GM23338 (cell line): ENCODE data around the gene TMA7. TPM values are rescaled to one million over a fixed set of nuclear protein-coding genes. Genes with fewer than 3 reads are reported as not detected.
A peak's percentile ranks its signal among the peaks of the same experiment; 100 is the strongest.
"Not testable (repeated sequence)": the region's sequence is repeated elsewhere in the genome, so short reads cannot be mapped to it uniquely, and the experiment has no call there.

Experiments used
- ATAC-seq: fragments of 200-7000 bp; cut with Tn5 transposase; 3 replicates; pipeline ENCODE4 v1.9.1; 2020
- DNase-seq: peaks from one replicate; pipeline ENCODE4 v3.0.0-alpha.2; 2015; ENCODE audit warnings: low spot score
- H2AFZ ChIP-seq: fragments of 200-600 bp; sonication (generic); 2 replicates; pipeline ENCODE4 v1.8.0; 2016; ENCODE audit warnings: antibody characterized with exemption, mild to moderate bottlenecking, moderate library complexity
- H3F3A ChIP-seq: fragments of 200-600 bp; sonication (generic); replicated peaks from 2 replicates; pipeline ENCODE4 v1.8.0; 2017; ENCODE audit warnings: antibody characterized with exemption, mixed run types, low read depth
- H3K27ac ChIP-seq: fragments of 200-600 bp; sonication (generic); 2 replicates; pipeline ENCODE4 v1.6.1; 2016; ENCODE audit warnings: low read depth
- H3K27me3 ChIP-seq: fragments of 200-600 bp; sonication (generic); 2 replicates; pipeline ENCODE4 v1.8.0; 2016; ENCODE audit warnings: mild to moderate bottlenecking, mixed run types, moderate library complexity; ENCODE audit not compliant: insufficient read depth
- H3K36me3 ChIP-seq: fragments of 200-600 bp; sonication (generic); 2 replicates; pipeline ENCODE4 v1.8.0; 2016; ENCODE audit warnings: mild to moderate bottlenecking; ENCODE audit not compliant: insufficient read depth
- H3K4me1 ChIP-seq: fragments of 200-600 bp; sonication (generic); 2 replicates; pipeline ENCODE4 v1.8.0; 2016; ENCODE audit warnings: mild to moderate bottlenecking, moderate library complexity; ENCODE audit not compliant: insufficient read depth
- H3K4me2 ChIP-seq: fragments of 200-600 bp; sonication (generic); 2 replicates; pipeline ENCODE4 v1.7.1; 2017; ENCODE audit warnings: mixed run types
- H3K4me3 ChIP-seq: fragments of 200-600 bp; sonication (generic); 2 replicates; pipeline ENCODE4 v1.6.1; 2016; ENCODE audit warnings: mixed run types
- H3K79me2 ChIP-seq: fragments of 200-600 bp; sonication (generic); replicated peaks from 2 replicates; pipeline ENCODE4 v1.8.0; 2017; ENCODE audit warnings: mild to moderate bottlenecking; ENCODE audit not compliant: insufficient read depth
- H3K9me2 ChIP-seq: fragments of 200-600 bp; sonication (generic); 2 replicates; pipeline ENCODE4 v1.8.0; 2017; ENCODE audit not compliant: insufficient read depth
- H4K20me1 ChIP-seq: fragments of 200-600 bp; sonication (generic); replicated peaks from 2 replicates; pipeline ENCODE4 v1.8.0; 2017; ENCODE audit warnings: mild to moderate bottlenecking; ENCODE audit not compliant: insufficient read depth
- H3K27ac Mint-ChIP-seq: 2 replicates; pipeline ENCODE4 v1.8.0; 2020; ENCODE audit warnings: inconsistent platforms, mild to moderate bottlenecking, moderate library complexity, mixed read lengths
- H3K27me3 Mint-ChIP-seq: 3 replicates; pipeline ENCODE4 v1.8.0; 2022; ENCODE audit warnings: low read depth, mild to moderate bottlenecking, moderate library complexity, mixed read lengths, inconsistent platforms; ENCODE audit not compliant: insufficient read depth, poor library complexity
- H3K36me3 Mint-ChIP-seq: 3 replicates; pipeline ENCODE4 v1.8.0; 2021; ENCODE audit warnings: low read depth, mild to moderate bottlenecking, inconsistent platforms, moderate library complexity, mixed read lengths
- H3K4me1 Mint-ChIP-seq: 3 replicates; pipeline ENCODE4 v1.8.0; 2020; ENCODE audit warnings: mild to moderate bottlenecking, inconsistent platforms, mixed read lengths
- H3K4me3 Mint-ChIP-seq: 3 replicates; pipeline ENCODE4 v1.8.0; 2021; ENCODE audit warnings: moderate library complexity, mild to moderate bottlenecking, inconsistent platforms, mixed read lengths
- H3K9me3 Mint-ChIP-seq: 3 replicates; pipeline ENCODE4 v1.8.0; 2020; ENCODE audit warnings: moderate library complexity, mild to moderate bottlenecking, inconsistent platforms, mixed read lengths
- EZH2 ChIP-seq: fragments of 200-600 bp; sonication (generic); IDR thresholded peaks from one replicate; pipeline ENCODE4 v1.8.0; 2017; ENCODE audit warnings: antibody characterized with exemption, mild to moderate bottlenecking, low read depth; ENCODE audit not compliant: unreplicated experiment
- EZH2phosphoT487 ChIP-seq: fragments of 200-600 bp; sonication (generic); IDR thresholded peaks from one replicate; pipeline ENCODE4 v1.8.1; 2018; ENCODE audit warnings: antibody characterized with exemption; ENCODE audit not compliant: unreplicated experiment
- POLR2AphosphoS5 ChIP-seq: IDR thresholded peaks from 2 replicates; pipeline ENCODE4 v1.6.1; 2016; ENCODE audit warnings: antibody characterized with exemption, low read depth
- STAT1 ChIP-seq: IDR thresholded peaks from one replicate; pipeline ENCODE4 v1.6.1; 2016; ENCODE audit warnings: antibody characterized with exemption; ENCODE audit not compliant: unreplicated experiment
- ZNF331 ChIP-seq: fragments of 250-450 bp; sonication (Bioruptor Pico); IDR thresholded peaks from 2 replicates; pipeline ENCODE4 v1.5.0; 2020; ENCODE audit warnings: low read depth, mild to moderate bottlenecking, moderate library complexity
- polyA plus RNA-seq: library from polyadenylated mRNA; unstranded; fragments of >200 nt; fragmentation: Nextera tagmentation; extraction: Ambion mirVana; gene quantifications from 2 replicates; pipeline ENCODE4 v1.2.1, GENCODE V29; 2016
- total RNA-seq: library from RNA; depleted of rRNA; stranded (reverse); fragments of >200 nt; shearing (Covaris generic); gene quantifications from 2 replicates; pipeline ENCODE4 v1.2.3, GENCODE V29; 2014
- TF ChIP-seq, protein P1 (sequence below): IDR thresholded peaks from 2 replicates; pipeline ENCODE4 v1.6.1; 2016; ENCODE audit warnings: antibody characterized with exemption
- TF ChIP-seq, protein P2 (sequence below): IDR thresholded peaks from one replicate; pipeline ENCODE4 v1.6.1; 2018; ENCODE audit warnings: antibody characterized with exemption; ENCODE audit not compliant: unreplicated experiment

Gene TMA7
- total and polyA plus RNA-seq, 2 experiments from 2014 or later: 419 to 2,089 TPM

DNA sequence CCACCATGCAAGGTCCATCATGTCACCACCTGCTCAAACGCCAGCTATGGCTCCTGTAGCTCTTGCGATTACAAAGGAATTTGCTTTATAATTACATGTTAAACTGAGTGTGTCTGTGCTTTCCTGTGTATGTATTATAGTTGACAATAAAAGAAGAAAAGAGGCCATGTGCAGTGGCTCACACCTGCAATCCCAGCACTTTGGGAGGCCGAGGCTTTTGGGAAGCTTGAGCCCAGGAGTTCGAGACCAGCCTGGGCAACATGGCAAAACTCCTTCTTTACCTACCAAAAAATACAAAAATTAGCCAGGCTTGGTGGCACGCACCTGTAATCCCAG lies 33.5 kb downstream of the TMA7 start:
- Histone ChIP-seq H3K27ac (peak overlapping the region; percentile 98), H3K27me3 (no peaks in the 10 kb centered on the region), H3K36me3 (no peaks in the 10 kb centered on the region), H3F3A (peaks cover 10% of the 10 kb centered on the region; the same call in 1 of the 2 replicates), H2AFZ (no peak overlapping the region), H3K9me2 (no peaks in the 10 kb centered on the region), H3K4me2 (peak overlapping the region; percentile 78; the same call in 1 of the 2 replicates), H4K20me1 (no peaks in the 10 kb centered on the region), H3K79me2 (peaks cover 24% of the 10 kb centered on the region), H3K4me3 (peak overlapping the region; percentile 60), H3K4me1 (peaks cover 26% of the 10 kb centered on the region)
- ATAC-seq: no peak
- Mint-ChIP-seq H3K27me3 (peaks cover 28% of the 10 kb centered on the region), H3K36me3 (peaks cover 21% of the 10 kb centered on the region), H3K9me3 (peaks cover 4% of the 10 kb centered on the region), H3K4me3 (peak overlapping the region; percentile 91), H3K4me1 (peaks cover 33% of the 10 kb centered on the region), H3K27ac (peak overlapping the region; percentile 99)
- 0 out of 2 replicates have a peak, but pooled peaks have one; percentile 2 for TF ChIP-seq POLR2AphosphoS5
- TF ChIP-seq, protein P1, sequence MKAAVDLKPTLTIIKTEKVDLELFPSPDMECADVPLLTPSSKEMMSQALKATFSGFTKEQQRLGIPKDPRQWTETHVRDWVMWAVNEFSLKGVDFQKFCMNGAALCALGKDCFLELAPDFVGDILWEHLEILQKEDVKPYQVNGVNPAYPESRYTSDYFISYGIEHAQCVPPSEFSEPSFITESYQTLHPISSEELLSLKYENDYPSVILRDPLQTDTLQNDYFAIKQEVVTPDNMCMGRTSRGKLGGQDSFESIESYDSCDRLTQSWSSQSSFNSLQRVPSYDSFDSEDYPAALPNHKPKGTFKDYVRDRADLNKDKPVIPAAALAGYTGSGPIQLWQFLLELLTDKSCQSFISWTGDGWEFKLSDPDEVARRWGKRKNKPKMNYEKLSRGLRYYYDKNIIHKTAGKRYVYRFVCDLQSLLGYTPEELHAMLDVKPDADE: no peak
- no peak for TF ChIP-seq EZH2phosphoT487
- TF ChIP-seq STAT1: no peak
- DNase-seq: no peak

DNA sequence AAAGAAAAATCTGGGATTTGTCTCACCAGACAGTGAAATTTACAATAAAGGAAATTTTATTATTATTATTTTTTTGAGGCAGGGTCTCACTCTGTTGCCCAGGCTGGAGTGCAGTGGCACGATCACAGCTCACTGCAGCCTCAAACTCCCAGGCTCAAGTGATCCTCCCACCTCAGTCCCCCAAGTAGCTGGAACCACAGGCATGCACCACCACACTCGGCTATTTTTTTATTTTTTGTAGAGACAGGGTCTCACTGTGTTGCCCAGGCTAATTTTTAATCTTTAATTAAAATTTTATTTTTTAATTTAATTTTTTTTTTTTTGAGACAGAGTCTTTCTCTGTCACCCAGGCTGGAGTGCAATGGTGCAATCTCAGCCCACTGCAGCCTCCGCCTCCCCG lies 34.0 kb downstream of the TMA7 start:
- not testable (repeated sequence) for H3K27ac Mint-ChIP-seq, H4K20me1 ChIP-seq, H3K27me3 ChIP-seq, H3K9me3 Mint-ChIP-seq, ATAC-seq, H3K4me3 Mint-ChIP-seq, H3F3A ChIP-seq, DNase-seq, H3K36me3 ChIP-seq, H3K9me2 ChIP-seq, H3K4me3 ChIP-seq, H2AFZ ChIP-seq
- Mint-ChIP-seq H3K36me3 (peaks cover 17% of the 10 kb centered on the region), H3K4me1 (peaks cover 38% of the 10 kb centered on the region), H3K27me3 (peaks cover 25% of the 10 kb centered on the region)
- Histone ChIP-seq H3K79me2 (peaks cover 24% of the 10 kb centered on the region), H3K4me1 (peaks cover 26% of the 10 kb centered on the region), H3K27ac (peak overlapping the region; percentile 98), H3K4me2 (peak overlapping the region; percentile 78; the same call in 1 of the 2 replicates)

DNA sequence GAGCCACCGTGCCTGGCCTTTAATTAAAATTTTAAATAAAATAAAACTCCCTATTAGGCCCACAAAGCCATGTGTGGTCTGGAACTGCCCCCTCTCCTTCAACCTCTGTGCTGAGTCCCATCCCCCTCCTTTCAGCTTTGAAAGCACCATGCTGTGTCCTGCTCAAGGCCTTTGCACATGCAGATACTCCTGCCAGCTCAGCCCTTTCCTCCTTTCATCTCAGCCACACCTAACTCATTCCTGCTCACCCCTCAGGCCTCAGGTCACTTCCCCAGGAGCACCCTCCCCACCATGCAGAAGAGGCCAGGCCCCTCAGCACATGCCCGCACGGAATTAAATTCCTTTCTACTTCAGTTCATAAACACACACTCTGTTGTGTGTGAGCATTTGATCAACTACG lies 34.6 kb downstream of the TMA7 start:
- Histone ChIP-seq H3K9me2 (no peaks in the 10 kb centered on the region), H3K27ac (peak overlapping the region; percentile 98), H4K20me1 (no peaks in the 10 kb centered on the region), H3K4me2 (peak overlapping the region; percentile 66), H3K4me1 (peaks cover 26% of the 10 kb centered on the region), H3K27me3 (no peaks in the 10 kb centered on the region), H3K36me3 (no peaks in the 10 kb centered on the region; the same call in 1 of the 2 replicates), H3K4me3 (peak overlapping the region; percentile 32), H3K79me2 (peaks cover 24% of the 10 kb centered on the region), H3F3A (peaks cover 10% of the 10 kb centered on the region; the same call in 1 of the 2 replicates), H2AFZ (no peak overlapping the region)
- Mint-ChIP-seq H3K9me3 (peaks cover 4% of the 10 kb centered on the region), H3K27me3 (peaks cover 25% of the 10 kb centered on the region), H3K4me3 (peak overlapping the region; percentile 47), H3K27ac (peak overlapping the region; percentile 95), H3K4me1 (peaks cover 41% of the 10 kb centered on the region), H3K36me3 (peaks cover 13% of the 10 kb centered on the region)
- DNase-seq (peak; percentile 98), ATAC-seq (peak; percentile 79)
- TF ChIP-seq, protein P2, sequence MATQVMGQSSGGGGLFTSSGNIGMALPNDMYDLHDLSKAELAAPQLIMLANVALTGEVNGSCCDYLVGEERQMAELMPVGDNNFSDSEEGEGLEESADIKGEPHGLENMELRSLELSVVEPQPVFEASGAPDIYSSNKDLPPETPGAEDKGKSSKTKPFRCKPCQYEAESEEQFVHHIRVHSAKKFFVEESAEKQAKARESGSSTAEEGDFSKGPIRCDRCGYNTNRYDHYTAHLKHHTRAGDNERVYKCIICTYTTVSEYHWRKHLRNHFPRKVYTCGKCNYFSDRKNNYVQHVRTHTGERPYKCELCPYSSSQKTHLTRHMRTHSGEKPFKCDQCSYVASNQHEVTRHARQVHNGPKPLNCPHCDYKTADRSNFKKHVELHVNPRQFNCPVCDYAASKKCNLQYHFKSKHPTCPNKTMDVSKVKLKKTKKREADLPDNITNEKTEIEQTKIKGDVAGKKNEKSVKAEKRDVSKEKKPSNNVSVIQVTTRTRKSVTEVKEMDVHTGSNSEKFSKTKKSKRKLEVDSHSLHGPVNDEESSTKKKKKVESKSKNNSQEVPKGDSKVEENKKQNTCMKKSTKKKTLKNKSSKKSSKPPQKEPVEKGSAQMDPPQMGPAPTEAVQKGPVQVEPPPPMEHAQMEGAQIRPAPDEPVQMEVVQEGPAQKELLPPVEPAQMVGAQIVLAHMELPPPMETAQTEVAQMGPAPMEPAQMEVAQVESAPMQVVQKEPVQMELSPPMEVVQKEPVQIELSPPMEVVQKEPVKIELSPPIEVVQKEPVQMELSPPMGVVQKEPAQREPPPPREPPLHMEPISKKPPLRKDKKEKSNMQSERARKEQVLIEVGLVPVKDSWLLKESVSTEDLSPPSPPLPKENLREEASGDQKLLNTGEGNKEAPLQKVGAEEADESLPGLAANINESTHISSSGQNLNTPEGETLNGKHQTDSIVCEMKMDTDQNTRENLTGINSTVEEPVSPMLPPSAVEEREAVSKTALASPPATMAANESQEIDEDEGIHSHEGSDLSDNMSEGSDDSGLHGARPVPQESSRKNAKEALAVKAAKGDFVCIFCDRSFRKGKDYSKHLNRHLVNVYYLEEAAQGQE: no peak
- TF ChIP-seq ZNF331 (CRISPR knock-in tag) (peak; percentile 8; the same call in 1 of the 2 replicates), EZH2 (no peak), STAT1 (no peak)
